ENCODE measurements around the gene CHRNG. TPM values are rescaled to one million over a fixed set of nuclear protein-coding genes. Genes with fewer than 3 reads are reported as not detected.
"Not testable (repeated sequence)": the region's sequence is repeated elsewhere in the genome, so short reads cannot be mapped to it uniquely, and the experiment has no call there.

The CHRNG gene
- polyA plus RNA-seq, 4 donors: 0.35 TPM; not detected in 3

DNA sequence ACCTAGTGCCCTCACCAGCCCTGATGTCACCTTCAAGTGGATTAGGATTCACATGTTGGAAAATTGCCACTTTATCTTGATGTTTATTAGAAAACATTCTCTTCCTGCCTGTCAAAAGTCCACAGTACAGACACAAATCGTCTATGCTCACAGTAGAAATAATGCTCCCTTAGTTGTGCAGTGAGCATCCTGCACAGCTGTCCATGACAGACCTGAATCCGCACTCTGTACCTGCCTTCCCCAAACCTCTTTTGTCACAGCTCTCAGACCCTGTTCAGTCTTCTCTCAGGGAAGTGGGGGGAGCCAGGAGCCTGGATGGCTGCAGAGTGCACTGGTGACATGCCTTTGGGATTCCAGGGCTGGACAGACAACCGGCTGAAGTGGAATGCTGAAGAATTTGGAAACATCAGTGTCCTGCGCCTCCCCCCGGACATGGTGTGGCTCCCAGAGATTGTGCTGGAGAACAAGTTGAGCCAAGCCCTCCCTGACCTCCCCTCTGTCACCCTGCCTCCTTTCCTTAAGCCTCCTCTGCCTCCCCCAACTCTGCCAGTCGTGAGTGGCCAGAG, 11.5 kb upstream of the CHRNG start:
- DNase-seq: no peak
- 66 to 75% (median 73%) methylated on average over 5 to 6 of the region's 6 CpGs for WGBS, 3 donors

GRCh38 chr2:232528746-232529460, 10.6 kb upstream of the CHRNG start:
- Histone ChIP-seq H3K27ac (ENCODE audit: low read depth in 1 of 3, low read length in 2 of 3) (no peak overlapping the region), H3K36me3 (ENCODE audit: control insufficient read depth in 3 of 3, insufficient read depth in 2 of 3, low read depth in 1 of 3, low read length in 3 of 3) (no peaks in the 10 kb centered on the region), H3K9me3 (ENCODE audit: control insufficient read depth in 2 of 2, insufficient read depth in 1 of 2, low read depth in 1 of 2, low read length in 1 of 2) (no peaks in the 10 kb centered on the region), H3K4me1 (ENCODE audit: control insufficient read depth in 3 of 3, insufficient read depth in 2 of 3, low read depth in 1 of 3, low read length in 2 of 3) (peaks cover 0 to 7% (median 0%) of the 10 kb centered on the region in 3 donors), H3K4me3 (ENCODE audit: low read depth in 1 of 3, low read length in 3 of 3) (no peak overlapping the region), H3K27me3 (ENCODE audit: control insufficient read depth in 3 of 3, insufficient read depth in 3 of 3, low read length in 3 of 3) (peaks cover 1 to 18% (median 8%) of the 10 kb centered on the region in 3 donors)
- DNase-seq (no peak), FAIRE-seq (no peak)
- WGBS, 3 donors: 76 to 82% (median 76%) methylated on average over 11 of the region's 11 CpGs

More for the DNA sequence above, 11.5 kb upstream of the CHRNG start:
- H3K27me3 ChIP-seq (ENCODE audit: control insufficient read depth in 3 of 3, insufficient read depth in 3 of 3, low read length in 3 of 3): peaks cover 10 to 27% (median 10%) of the 10 kb centered on the region in 3 donors
- H3K4me1 ChIP-seq (ENCODE audit: control insufficient read depth in 3 of 3, insufficient read depth in 2 of 3, low read depth in 1 of 3, low read length in 2 of 3): peaks cover 0 to 7% (median 0%) of the 10 kb centered on the region in 3 donors
- H3K4me3 ChIP-seq (ENCODE audit: low read depth in 1 of 3, low read length in 3 of 3): no peak overlapping the region
- H3K36me3 ChIP-seq (ENCODE audit: control insufficient read depth in 3 of 3, insufficient read depth in 2 of 3, low read depth in 1 of 3, low read length in 3 of 3): no peaks in the 10 kb centered on the region
- no peaks in the 10 kb centered on the region for H3K9me3 ChIP-seq (ENCODE audit: control insufficient read depth in 2 of 2, insufficient read depth in 1 of 2, low read depth in 1 of 2, low read length in 1 of 2)
- H3K27ac ChIP-seq (ENCODE audit: low read depth in 1 of 3, low read length in 2 of 3): no peak overlapping the region
- no peak for FAIRE-seq

DNA sequence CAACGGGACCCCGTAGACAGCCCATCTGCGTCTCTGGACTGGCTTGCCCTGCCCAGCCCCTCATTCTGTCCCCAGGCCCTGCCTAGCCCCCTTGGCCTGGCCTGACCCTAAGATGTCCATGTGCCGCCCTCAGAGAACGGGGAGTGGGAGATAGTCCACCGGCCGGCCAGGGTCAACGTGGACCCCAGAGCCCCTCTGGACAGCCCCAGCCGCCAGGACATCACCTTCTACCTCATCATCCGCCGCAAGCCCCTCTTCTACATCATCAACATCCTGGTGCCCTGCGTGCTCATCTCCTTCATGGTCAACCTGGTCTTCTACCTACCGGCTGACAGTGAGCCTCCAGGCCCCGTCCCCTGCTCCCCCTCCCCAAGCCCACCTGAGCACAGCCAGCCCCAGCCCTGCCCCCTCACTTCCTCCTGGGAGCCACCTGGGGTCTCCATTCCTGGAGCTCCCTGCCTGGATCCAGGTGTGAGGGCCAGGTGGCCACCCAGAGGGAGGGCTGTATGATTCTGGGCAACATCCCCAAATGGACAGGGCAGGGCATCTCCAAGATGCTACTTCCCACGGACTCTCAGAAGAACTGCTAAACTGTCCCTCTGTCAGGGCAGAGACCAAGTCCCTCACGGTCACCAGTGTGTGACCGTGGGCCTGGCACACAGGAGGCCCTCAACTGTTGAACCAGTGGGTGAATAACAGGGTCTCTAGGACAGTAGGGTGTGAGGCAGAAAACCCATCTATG, 9.5 kb upstream of the CHRNG start:
- Histone ChIP-seq H3K36me3 (ENCODE audit: control insufficient read depth in 3 of 3, insufficient read depth in 2 of 3, low read depth in 1 of 3, low read length in 3 of 3) (no peaks in the 10 kb centered on the region), H3K27ac (ENCODE audit: low read depth in 1 of 3, low read length in 2 of 3) (no peak overlapping the region), H3K27me3 (ENCODE audit: control insufficient read depth in 3 of 3, insufficient read depth in 3 of 3, low read length in 3 of 3) (peaks cover 0 to 9% (median 0%) of the 10 kb centered on the region in 3 donors), H3K4me3 (ENCODE audit: low read depth in 1 of 3, low read length in 3 of 3) (no peak overlapping the region), H3K4me1 (ENCODE audit: control insufficient read depth in 3 of 3, insufficient read depth in 2 of 3, low read depth in 1 of 3, low read length in 2 of 3) (no peaks in the 10 kb centered on the region), H3K9me3 (ENCODE audit: control insufficient read depth in 2 of 2, insufficient read depth in 1 of 2, low read depth in 1 of 2, low read length in 1 of 2) (no peaks in the 10 kb centered on the region)
- DNase-seq (no peak), FAIRE-seq (no peak)
- WGBS, 3 donors: 84 to 87% (median 86%) methylated on average over 16 to 17 of the region's 17 CpGs

DNA sequence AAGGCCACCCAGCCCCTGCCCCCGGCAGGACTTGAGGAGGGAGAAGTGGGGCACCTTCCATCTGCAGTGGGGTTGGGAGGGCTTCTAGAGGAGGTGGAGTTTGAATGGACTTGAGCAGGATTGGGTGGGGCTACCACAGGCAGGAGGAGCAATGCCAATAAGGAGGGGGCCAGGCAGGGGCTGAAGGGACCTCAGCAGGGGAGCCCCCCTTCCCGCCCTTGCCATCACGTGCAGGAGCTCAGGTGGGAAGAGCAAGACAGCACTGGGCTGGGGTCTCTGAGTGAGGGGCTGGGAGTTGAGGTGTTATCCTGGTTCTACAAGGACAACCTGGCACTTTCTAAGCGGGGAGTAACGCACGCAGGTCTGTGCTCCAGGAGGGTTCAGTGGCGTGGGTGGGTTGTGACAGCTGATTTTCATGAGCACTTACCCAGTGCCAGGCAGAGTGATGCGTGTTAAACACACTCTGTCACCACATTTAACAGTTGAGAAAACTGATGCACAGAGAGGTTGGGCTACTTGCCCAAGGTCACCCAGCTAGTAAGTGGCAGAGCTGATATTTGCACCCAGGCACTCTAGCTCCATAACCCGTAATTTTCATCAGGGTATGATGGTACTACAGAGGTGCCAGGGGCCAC, 8.7 kb upstream of the CHRNG start:
- no peak overlapping the region for H3K4me3 ChIP-seq (ENCODE audit: low read depth in 1 of 3, low read length in 3 of 3)
- H3K27me3 ChIP-seq (ENCODE audit: control insufficient read depth in 3 of 3, insufficient read depth in 3 of 3, low read length in 3 of 3): peaks cover 0 to 12% (median 0%) of the 10 kb centered on the region in 3 donors
- H3K36me3 ChIP-seq (ENCODE audit: control insufficient read depth in 3 of 3, insufficient read depth in 2 of 3, low read depth in 1 of 3, low read length in 3 of 3): no peaks in the 10 kb centered on the region
- no peaks in the 10 kb centered on the region for H3K4me1 ChIP-seq (ENCODE audit: control insufficient read depth in 3 of 3, insufficient read depth in 2 of 3, low read depth in 1 of 3, low read length in 2 of 3)
- WGBS, 3 donors: 61 to 74% (median 62%) methylated on average over 9 of the region's 9 CpGs
- H3K27ac ChIP-seq (ENCODE audit: low read depth in 1 of 3, low read length in 2 of 3): no peak overlapping the region
- H3K9me3 ChIP-seq (ENCODE audit: control insufficient read depth in 2 of 2, insufficient read depth in 1 of 2, low read depth in 1 of 2, low read length in 1 of 2): no peaks in the 10 kb centered on the region
- DNase-seq (no peak), FAIRE-seq (no peak)

DNA sequence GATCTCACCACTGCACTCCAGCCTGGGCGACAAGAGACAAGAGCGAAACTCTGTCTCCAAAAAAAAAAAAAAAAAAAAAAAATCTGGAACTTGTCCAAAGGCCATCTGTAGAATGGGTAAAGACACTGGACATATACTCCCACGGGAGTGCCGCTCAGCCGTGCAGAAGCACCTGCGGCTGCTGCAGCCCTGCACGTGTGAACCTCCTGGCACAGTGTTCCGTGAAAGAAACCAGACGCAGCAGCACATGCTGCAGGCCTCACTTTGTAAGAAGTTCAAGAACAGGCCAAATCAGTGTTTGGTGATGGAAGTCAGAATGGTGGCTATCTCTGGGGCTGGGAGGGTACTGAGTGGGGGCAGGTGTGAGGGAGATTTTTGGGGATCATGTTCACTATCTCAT, 7.1 kb upstream of the CHRNG start:
- Histone ChIP-seq H3K27ac (ENCODE audit: low read depth in 1 of 3, low read length in 2 of 3) (no peak overlapping the region), H3K9me3 (ENCODE audit: control insufficient read depth in 2 of 2, insufficient read depth in 1 of 2, low read depth in 1 of 2, low read length in 1 of 2) (peaks cover 0 to 6% of the 10 kb centered on the region in 2 donors), H3K4me1 (ENCODE audit: control insufficient read depth in 3 of 3, insufficient read depth in 2 of 3, low read depth in 1 of 3, low read length in 2 of 3) (no peaks in the 10 kb centered on the region), H3K27me3 (ENCODE audit: control insufficient read depth in 3 of 3, insufficient read depth in 3 of 3, low read length in 3 of 3) (peaks cover 0 to 15% (median 3%) of the 10 kb centered on the region in 3 donors), H3K4me3 (ENCODE audit: low read depth in 1 of 3, low read length in 3 of 3) (no peak overlapping the region), H3K36me3 (ENCODE audit: control insufficient read depth in 3 of 3, insufficient read depth in 2 of 3, low read depth in 1 of 3, low read length in 3 of 3) (no peaks in the 10 kb centered on the region)
- DNase-seq: no peak
- FAIRE-seq: no peak
- WGBS, 3 donors: 60 to 71% (median 65%) methylated on average over 9 of the region's 9 CpGs

DNA sequence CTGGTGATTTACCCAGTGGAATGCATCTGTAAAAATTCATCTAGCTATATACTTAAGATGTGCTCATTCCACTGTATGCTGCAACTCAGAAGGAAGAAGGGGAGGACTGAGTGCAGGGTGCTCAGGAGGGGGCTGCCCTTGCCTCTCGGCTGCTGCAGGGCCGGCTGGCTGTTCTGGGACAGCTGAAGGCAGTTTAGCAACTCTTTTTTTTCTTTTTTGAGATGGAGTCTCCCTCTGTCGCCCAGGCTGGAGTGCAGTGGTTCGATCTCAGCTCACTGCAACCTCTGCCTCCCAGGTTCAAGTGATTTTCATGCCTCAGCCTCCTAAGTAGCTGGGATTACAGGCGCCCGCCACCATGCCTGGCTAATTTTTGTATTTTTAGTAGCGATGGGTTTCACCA, 6.7 kb upstream of the CHRNG start:
- 88 to 90% (median 89%) methylated on average over 7 of the region's 7 CpGs for WGBS, 3 donors
- DNase-seq; H3K4me3 ChIP-seq (ENCODE audit: low read depth in 1 of 3, low read length in 3 of 3); H3K4me1 ChIP-seq (ENCODE audit: control insufficient read depth in 3 of 3, insufficient read depth in 2 of 3, low read depth in 1 of 3, low read length in 2 of 3); H3K27ac ChIP-seq (ENCODE audit: low read depth in 1 of 3, low read length in 2 of 3); FAIRE-seq; H3K9me3 ChIP-seq (ENCODE audit: control insufficient read depth in 2 of 2, insufficient read depth in 1 of 2, low read depth in 1 of 2, low read length in 1 of 2); H3K36me3 ChIP-seq (ENCODE audit: control insufficient read depth in 3 of 3, insufficient read depth in 2 of 3, low read depth in 1 of 3, low read length in 3 of 3): not testable (repeated sequence)
- H3K27me3 ChIP-seq (ENCODE audit: control insufficient read depth in 3 of 3, insufficient read depth in 3 of 3, low read length in 3 of 3): peaks cover 0 to 19% (median 3%) of the 10 kb centered on the region in 3 donors

GRCh38 chr2:232533944-232534710, 5.4 kb upstream of the CHRNG start:
- FAIRE-seq (no peak), DNase-seq (no peak)
- H3K27me3 ChIP-seq (ENCODE audit: control insufficient read depth in 3 of 3, insufficient read depth in 3 of 3, low read length in 3 of 3): peaks cover 0 to 28% (median 3%) of the 10 kb centered on the region in 3 donors
- peaks cover 0 to 6% of the 10 kb centered on the region in 2 donors for H3K9me3 ChIP-seq (ENCODE audit: control insufficient read depth in 2 of 2, insufficient read depth in 1 of 2, low read depth in 1 of 2, low read length in 1 of 2)
- no peak overlapping the region for H3K27ac ChIP-seq (ENCODE audit: low read depth in 1 of 3, low read length in 2 of 3)
- no peaks in the 10 kb centered on the region for H3K4me1 ChIP-seq (ENCODE audit: control insufficient read depth in 3 of 3, insufficient read depth in 2 of 3, low read depth in 1 of 3, low read length in 2 of 3)
- H3K4me3 ChIP-seq (ENCODE audit: low read depth in 1 of 3, low read length in 3 of 3): no peak overlapping the region
- no peaks in the 10 kb centered on the region for H3K36me3 ChIP-seq (ENCODE audit: control insufficient read depth in 3 of 3, insufficient read depth in 2 of 3, low read depth in 1 of 3, low read length in 3 of 3)
- 71 to 81% (median 81%) methylated on average over 12 to 13 of the region's 13 CpGs for WGBS, 3 donors

Data from small intestine (tissue), 7 donors.